GM21619 (cell line): Measurements from ENCODE around the gene EPO.

Experiments used
- ATAC-seq: cut with Tn5 transposase; IDR thresholded peaks from one replicate; pipeline ENCODE4 v1.9.1; 2021; ENCODE audit not compliant: unreplicated experiment

Gene EPO

GRCh38 chr7:100682991-100683658, 37.1 kb upstream of the EPO start:
- ATAC-seq: no peak

- ATAC-seq: no peak
These were observed 36.4 kb upstream of the EPO start for GRCh38 chr7:100683659-100684533.

- ATAC-seq: no peak
These were observed 35.7 kb upstream of the EPO start for GRCh38 chr7:100684534-100685042.

GRCh38 chr7:100685049-100685605, 35.1 kb upstream of the EPO start:
- no peak for ATAC-seq

- no peak for ATAC-seq
These were observed 34.6 kb upstream of the EPO start for GRCh38 chr7:100685631-100686145.

- ATAC-seq: no peak
These were observed 34.0 kb upstream of the EPO start for GRCh38 chr7:100686201-100686821.

GRCh38 chr7:100686822-100687211, 33.5 kb upstream of the EPO start:
- ATAC-seq: no peak

- ATAC-seq: no peak
These were observed 33.0 kb upstream of the EPO start for GRCh38 chr7:100687261-100687660.

GRCh38 chr7:100687751-100688300, 32.4 kb upstream of the EPO start:
- ATAC-seq: no peak

GRCh38 chr7:100688326-100688860, 31.9 kb upstream of the EPO start:
- ATAC-seq: no peak

GRCh38 chr7:100689230-100690135, 30.8 kb upstream of the EPO start:
- ATAC-seq: no peak

- ATAC-seq: no peak
These were observed 28.3 kb upstream of the EPO start for GRCh38 chr7:100691676-100692577.

GRCh38 chr7:100692578-100692961, 27.7 kb upstream of the EPO start:
- no peak for ATAC-seq

GRCh38 chr7:100693312-100694097, 26.8 kb upstream of the EPO start:
- ATAC-seq: peak; percentile 14

GRCh38 chr7:100694098-100694745, 26.0 kb upstream of the EPO start, which contains the start of gene GIGYF1:
GIGYF1 (minus strand) TSS chr7:100694250; CDS start chr7:100688238, 6,012 bp downstream.
- peak; percentile 40 for ATAC-seq

- no peak for ATAC-seq
These were observed 24.1 kb upstream of the EPO start for GRCh38 chr7:100696123-100696521.

GRCh38 chr7:100699018-100699417, 21.2 kb upstream of the EPO start:
- no peak for ATAC-seq
